Testis (tissue), 2 donors: ENCODE results near the gene CALCOCO2.

Experiments used
- POLR2A ChIP-seq: fragments of 450-650 bp; IDR thresholded peaks from one replicate; pipeline ENCODE4 v1.6.1; 2017; ENCODE audit warnings: antibody characterized with exemption, mild to moderate bottlenecking, moderate library complexity
- TF ChIP-seq, protein P1 (sequence below), 3 experiments: fragments of 450-650 bp in 2 of 3; fragments of 200-600 bp in 1 of 3; sonication (generic) in 1 of 3; IDR thresholded peaks; one replicate each; pipeline ENCODE4 v1.5.1; 2016 to 2019; ENCODE audit warnings: antibody characterized with exemption in 3 of 3, mild to moderate bottlenecking in 2 of 3, moderate library complexity in 1 of 3

DNA sequence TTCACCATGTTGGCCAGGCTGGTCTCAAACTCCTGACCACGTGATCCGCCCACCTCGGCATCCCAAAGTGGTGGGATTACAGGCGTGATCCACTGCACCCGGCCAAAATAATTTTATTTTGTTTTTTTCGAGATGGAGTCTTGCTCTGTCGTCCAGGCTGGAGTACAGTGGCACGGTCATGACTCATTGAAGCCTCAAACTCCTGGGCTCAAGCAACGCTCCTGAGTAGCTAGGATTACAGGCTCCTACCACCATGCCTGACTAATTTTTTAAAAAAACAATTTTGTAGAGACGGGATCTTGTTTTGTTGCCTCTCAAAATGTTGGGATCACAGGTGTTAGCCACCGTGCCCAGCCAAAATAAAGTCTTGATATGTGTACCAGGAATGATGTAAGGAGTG lies 11.4 kb upstream of the CALCOCO2 start:
- TF ChIP-seq, protein P1, sequence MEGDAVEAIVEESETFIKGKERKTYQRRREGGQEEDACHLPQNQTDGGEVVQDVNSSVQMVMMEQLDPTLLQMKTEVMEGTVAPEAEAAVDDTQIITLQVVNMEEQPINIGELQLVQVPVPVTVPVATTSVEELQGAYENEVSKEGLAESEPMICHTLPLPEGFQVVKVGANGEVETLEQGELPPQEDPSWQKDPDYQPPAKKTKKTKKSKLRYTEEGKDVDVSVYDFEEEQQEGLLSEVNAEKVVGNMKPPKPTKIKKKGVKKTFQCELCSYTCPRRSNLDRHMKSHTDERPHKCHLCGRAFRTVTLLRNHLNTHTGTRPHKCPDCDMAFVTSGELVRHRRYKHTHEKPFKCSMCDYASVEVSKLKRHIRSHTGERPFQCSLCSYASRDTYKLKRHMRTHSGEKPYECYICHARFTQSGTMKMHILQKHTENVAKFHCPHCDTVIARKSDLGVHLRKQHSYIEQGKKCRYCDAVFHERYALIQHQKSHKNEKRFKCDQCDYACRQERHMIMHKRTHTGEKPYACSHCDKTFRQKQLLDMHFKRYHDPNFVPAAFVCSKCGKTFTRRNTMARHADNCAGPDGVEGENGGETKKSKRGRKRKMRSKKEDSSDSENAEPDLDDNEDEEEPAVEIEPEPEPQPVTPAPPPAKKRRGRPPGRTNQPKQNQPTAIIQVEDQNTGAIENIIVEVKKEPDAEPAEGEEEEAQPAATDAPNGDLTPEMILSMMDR (IDR thresholded peaks at IDR 0.05), result no peak
- no peak for TF ChIP-seq POLR2A
